Neuronal stem cell (in vitro differentiated cells): Measurements from ENCODE around the gene RHOU.

Experiments used
- DNase-seq: peaks from one replicate; pipeline ENCODE4 v3.0.0-alpha.2; 2013; ENCODE audit warnings: low spot score
- H2AFZ ChIP-seq: one replicate; pipeline ENCODE4 v1.6.1; 2013; ENCODE audit warnings: mild to moderate bottlenecking, low read length, inconsistent platforms
- H2AK5ac ChIP-seq: 2 replicates; pipeline ENCODE4 v1.6.1; 2013; ENCODE audit warnings: low read depth, mild to moderate bottlenecking, inconsistent platforms, low read length, moderate library complexity, mixed read lengths
- H2BK120ac ChIP-seq: 2 replicates; pipeline ENCODE4 v1.6.1; 2013; ENCODE audit warnings: low read depth, mild to moderate bottlenecking, inconsistent platforms, low read length, moderate library complexity, mixed read lengths
- H2BK12ac ChIP-seq: one replicate; pipeline ENCODE4 v1.6.1; 2013; ENCODE audit warnings: low read length, inconsistent platforms
- H2BK15ac ChIP-seq: 2 replicates; pipeline ENCODE4 v1.6.1; 2013; ENCODE audit warnings: mild to moderate bottlenecking, low read length, inconsistent platforms, mixed read lengths
- H2BK5ac ChIP-seq: one replicate; pipeline ENCODE4 v1.6.1; 2013; ENCODE audit warnings: inconsistent platforms, mild to moderate bottlenecking, low read length, moderate library complexity
- H3K14ac ChIP-seq: one replicate; pipeline ENCODE4 v1.6.1; 2013; ENCODE audit warnings: low read length, inconsistent platforms
- H3K18ac ChIP-seq: 2 replicates; pipeline ENCODE4 v1.6.1; 2013; ENCODE audit warnings: low read length, inconsistent platforms
- H3K23ac ChIP-seq: 2 replicates; pipeline ENCODE4 v1.6.1; 2013; ENCODE audit warnings: low read depth, mild to moderate bottlenecking, mixed read lengths, low read length, inconsistent platforms; ENCODE audit not compliant: poor library complexity
- H3K27ac ChIP-seq: replicated peaks from 3 replicates; pipeline ENCODE4 v1.5.1; 2013; ENCODE audit warnings: low read length, inconsistent platforms
- H3K27me3 ChIP-seq, 3 experiments: 2 replicates each; pipeline ENCODE4 v1.6.1; 2013; ENCODE audit warnings: low read length in 3 of 3, mild to moderate bottlenecking in 2 of 3, inconsistent platforms in 1 of 3, low read depth in 1 of 3, mixed read lengths in 1 of 3, moderate library complexity in 1 of 3; ENCODE audit not compliant: control insufficient read depth in 3 of 3, insufficient read depth in 3 of 3
- H3K36me3 ChIP-seq, 2 donors: replicated peaks in 1 of 2; 2 replicates each; pipeline ENCODE4 v1.6.1; 2013; ENCODE audit warnings: low read length in 2 of 2; ENCODE audit not compliant: control insufficient read depth in 2 of 2, insufficient read depth in 2 of 2
- H3K4ac ChIP-seq: 2 replicates; pipeline ENCODE4 v1.6.1; 2013; ENCODE audit warnings: inconsistent platforms, mild to moderate bottlenecking, low read length, moderate library complexity
- H3K4me1 ChIP-seq, 2 donors: 1 replicate in 1 of 2; 2 replicates in 1 of 2; pipeline ENCODE4 v1.6.1; 2013; ENCODE audit warnings: low read length in 2 of 2, low read depth in 1 of 2; ENCODE audit not compliant: control insufficient read depth in 2 of 2, insufficient read depth in 1 of 2
- H3K4me2 ChIP-seq: one replicate; pipeline ENCODE4 v1.6.1; 2013; ENCODE audit warnings: mild to moderate bottlenecking, low read length, inconsistent platforms; ENCODE audit not compliant: insufficient read depth, poor library complexity, severe bottlenecking
- H3K4me3 ChIP-seq, 2 donors: 2 replicates each; pipeline ENCODE4 v1.5.1; 2013; ENCODE audit warnings: low read length in 2 of 2, mild to moderate bottlenecking in 2 of 2, inconsistent platforms in 1 of 2, moderate library complexity in 1 of 2
- H3K79me1 ChIP-seq: one replicate; pipeline ENCODE4 v1.6.1; 2013; ENCODE audit warnings: low read depth, mild to moderate bottlenecking, inconsistent platforms, low read length, moderate library complexity
- H3K9ac ChIP-seq: one replicate; pipeline ENCODE4 v1.6.1; 2013; ENCODE audit warnings: mild to moderate bottlenecking, low read depth, low read length, inconsistent platforms; ENCODE audit not compliant: poor library complexity
- H3K9me3 ChIP-seq, 2 donors: replicated peaks in 1 of 2; 2 replicates each; pipeline versions ENCODE3 to v1.6.1; 2013; ENCODE audit warnings: low read length in 2 of 2, mild to moderate bottlenecking in 2 of 2, inconsistent platforms in 1 of 2, low read depth in 1 of 2, mixed read lengths in 1 of 2, moderate library complexity in 1 of 2; ENCODE audit not compliant: control insufficient read depth in 2 of 2, insufficient read depth in 1 of 2
- H4K8ac ChIP-seq: one replicate; pipeline ENCODE4 v1.6.1; 2013; ENCODE audit warnings: low read depth, mild to moderate bottlenecking, inconsistent platforms, low read length, moderate library complexity
- H4K91ac ChIP-seq: one replicate; pipeline ENCODE4 v1.6.1; 2013; ENCODE audit warnings: low read length, low read depth, mild to moderate bottlenecking, inconsistent platforms; ENCODE audit not compliant: poor library complexity
- WGBS, 2 donors: extraction: QIAGEN DNeasy Blood & Tissue Kit; methylation state at CpG; one replicate each; pipeline ENCODE4 v1.1.7; 2013; ENCODE audit warnings: missing lambda C conversion rate in 2 of 2, mixed read lengths in 1 of 2; ENCODE audit not compliant: insufficient read length in 2 of 2, insufficient replicate concordance in 1 of 2; ENCODE audit errors: extremely low coverage in 2 of 2; 5-methylcytosine and 5-hydroxymethylcytosine counted together

The RHOU gene

DNA sequence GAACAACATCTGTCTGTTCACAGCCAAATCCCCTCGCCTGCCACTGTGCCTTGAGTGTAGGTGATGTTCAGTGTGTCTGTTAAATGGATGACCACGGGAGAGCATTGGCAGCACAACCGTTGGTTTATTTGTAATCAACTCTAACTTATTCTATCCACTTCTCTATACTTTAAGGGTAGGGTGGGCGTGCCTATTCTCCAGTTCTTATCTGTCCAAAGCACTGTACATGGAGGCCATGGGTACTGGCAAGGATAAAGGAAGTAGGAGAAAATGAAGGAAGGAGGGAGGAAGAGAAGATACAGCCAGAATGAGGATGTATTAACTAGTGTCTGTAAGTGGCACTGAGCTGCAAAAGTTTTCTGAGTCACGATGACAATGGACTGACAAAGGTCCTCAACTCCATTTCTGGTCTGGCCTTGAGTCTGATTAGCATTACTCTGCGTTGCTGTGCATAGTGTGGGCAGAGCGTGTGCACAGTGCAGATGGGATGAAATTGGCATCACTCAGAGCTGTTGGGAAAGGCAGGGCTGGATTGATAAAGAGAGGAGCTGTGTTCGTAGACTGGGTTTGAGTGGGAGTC is 7.1 kb downstream of the RHOU start:
- Histone ChIP-seq H4K8ac (no peak overlapping the region), H3K36me3 (peaks cover 10 to 28% of the 10 kb centered on the region in 2 donors), H3K4me1 (peaks cover 3 to 10% of the 10 kb centered on the region in 2 donors), H3K4me3 (no peak overlapping the region), H3K79me1 (peaks cover 6% of the 10 kb centered on the region), H3K27me3 (no peaks in the 10 kb centered on the region), H2BK120ac (no peak overlapping the region), H2AFZ (no peak overlapping the region), H2BK5ac (no peak overlapping the region), H3K9me3 (no peaks in the 10 kb centered on the region), H3K23ac (no peak overlapping the region), H2BK15ac (no peak overlapping the region), H3K18ac (no peak overlapping the region), H2BK12ac (no peak overlapping the region), H4K91ac (no peak overlapping the region), H2AK5ac (no peak overlapping the region), H3K4ac (no peak overlapping the region), H3K4me2 (no peak overlapping the region), H3K27ac (no peak overlapping the region), H3K14ac (no peak overlapping the region), H3K9ac (no peak overlapping the region)
- no peak for DNase-seq
- no CpG with 5 or more reads among the region's 8 CpGs for WGBS, 2 donors

DNA sequence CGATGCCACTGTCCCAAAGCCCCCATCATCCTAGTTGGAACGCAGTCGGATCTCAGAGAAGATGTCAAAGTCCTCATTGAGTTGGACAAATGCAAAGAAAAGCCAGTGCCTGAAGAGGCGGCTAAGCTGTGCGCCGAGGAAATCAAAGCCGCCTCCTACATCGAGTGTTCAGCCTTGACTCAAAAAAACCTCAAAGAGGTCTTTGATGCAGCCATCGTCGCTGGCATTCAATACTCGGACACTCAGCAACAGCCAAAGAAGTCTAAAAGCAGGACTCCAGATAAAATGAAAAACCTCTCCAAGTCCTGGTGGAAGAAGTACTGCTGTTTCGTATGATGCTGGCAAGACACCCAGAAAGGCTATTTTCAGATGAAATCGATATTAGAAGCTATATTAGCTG is 8.1 kb downstream of the RHOU start:
- Histone ChIP-seq H3K4ac (no peak overlapping the region), H2AFZ (no peak overlapping the region), H3K9me3 (no peaks in the 10 kb centered on the region), H3K27ac (no peak overlapping the region), H3K4me2 (no peak overlapping the region), H3K23ac (no peak overlapping the region), H2BK120ac (no peak overlapping the region), H3K27me3 (no peaks in the 10 kb centered on the region), H2BK12ac (no peak overlapping the region), H3K9ac (no peak overlapping the region), H3K79me1 (peaks cover 5% of the 10 kb centered on the region), H3K4me1 (peaks cover 0 to 3% of the 10 kb centered on the region in 2 donors), H3K18ac (no peak overlapping the region), H4K91ac (no peak overlapping the region), H3K14ac (no peak overlapping the region), H3K4me3 (no peak overlapping the region), H2AK5ac (no peak overlapping the region), H2BK5ac (no peak overlapping the region), H4K8ac (no peak overlapping the region), H3K36me3 (peaks cover 10 to 24% of the 10 kb centered on the region in 2 donors), H2BK15ac (no peak overlapping the region)
- WGBS, 2 donors, result no CpG with 5 or more reads among the region's 13 CpGs
- no peak for DNase-seq

DNA sequence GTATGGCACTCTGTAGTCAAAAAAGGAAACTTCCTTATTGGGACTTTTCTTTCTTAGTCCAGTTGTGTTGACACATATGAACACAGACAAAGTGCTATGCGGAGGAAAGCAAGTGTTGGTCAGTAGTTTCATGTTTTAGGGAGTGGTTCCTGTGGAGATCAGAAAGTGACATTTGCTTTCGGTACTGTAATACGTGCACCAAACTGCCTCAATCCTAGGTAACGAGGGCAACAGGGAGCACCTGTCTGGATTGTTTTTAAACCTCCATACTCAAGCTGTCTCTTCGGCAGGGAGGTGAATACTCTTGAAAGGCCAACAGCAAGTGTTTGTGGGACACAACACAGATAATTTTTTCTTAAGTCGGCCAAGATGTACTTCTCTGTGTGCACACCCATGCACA is 9.1 kb downstream of the RHOU start:
- no peak overlapping the region for H4K8ac ChIP-seq
- H3K27me3 ChIP-seq, result peaks cover 0 to 4% (median 0%) of the 10 kb centered on the region in 3 experiments
- H3K4me2 ChIP-seq, result no peak overlapping the region
- DNase-seq, result no peak
- H3K14ac ChIP-seq, result no peak overlapping the region
- H3K23ac ChIP-seq, result no peak overlapping the region
- H4K91ac ChIP-seq, result no peak overlapping the region
- H3K4me1 ChIP-seq, result peaks cover 0 to 3% of the 10 kb centered on the region in 2 donors
- H3K9me3 ChIP-seq, result no peaks in the 10 kb centered on the region
- no peak overlapping the region for H2BK120ac ChIP-seq
- no peak overlapping the region for H3K18ac ChIP-seq
- H3K36me3 ChIP-seq, result peaks cover 10 to 20% of the 10 kb centered on the region in 2 donors
- H2AFZ ChIP-seq, result no peak overlapping the region
- H3K4ac ChIP-seq, result no peak overlapping the region
- H3K9ac ChIP-seq, result no peak overlapping the region
- no peak overlapping the region for H2AK5ac ChIP-seq
- peaks cover 2% of the 10 kb centered on the region for H3K79me1 ChIP-seq
- no peak overlapping the region for H2BK12ac ChIP-seq
- no peak overlapping the region for H2BK5ac ChIP-seq
- H3K4me3 ChIP-seq, result no peak overlapping the region
- no CpG with 5 or more reads among the region's 6 CpGs for WGBS, 2 donors
- no peak overlapping the region for H3K27ac ChIP-seq
- no peak overlapping the region for H2BK15ac ChIP-seq

DNA sequence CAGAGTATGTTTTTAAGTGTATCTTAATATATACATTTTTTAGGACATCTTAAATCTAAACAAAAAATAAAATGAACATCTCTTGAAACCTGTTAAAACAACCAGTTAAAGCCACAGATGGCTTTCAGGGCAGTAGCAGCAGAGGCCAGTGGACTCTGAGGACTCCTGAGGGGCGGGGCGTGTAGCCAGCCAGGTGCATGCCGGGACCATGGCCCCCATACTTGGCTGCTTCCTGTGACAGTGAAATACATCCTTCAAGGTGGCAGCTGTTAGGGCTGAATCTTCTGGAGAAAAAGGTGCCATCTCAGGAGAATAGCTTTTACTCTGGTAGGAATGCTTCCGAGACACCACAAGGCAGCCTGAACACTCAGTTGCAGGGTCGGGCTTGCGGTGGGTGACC is 9.6 kb downstream of the RHOU start:
- no peak overlapping the region for H2BK5ac ChIP-seq
- H3K4me2 ChIP-seq, result no peak overlapping the region
- peaks cover 2% of the 10 kb centered on the region for H3K79me1 ChIP-seq
- no peak overlapping the region for H2BK12ac ChIP-seq
- H3K27ac ChIP-seq, result no peak overlapping the region
- no peak overlapping the region for H3K4me3 ChIP-seq
- H3K4me1 ChIP-seq, result peaks cover 0 to 3% of the 10 kb centered on the region in 2 donors
- H4K91ac ChIP-seq, result no peak overlapping the region
- no peak overlapping the region for H3K4ac ChIP-seq
- H2AFZ ChIP-seq, result no peak overlapping the region
- H2AK5ac ChIP-seq, result no peak overlapping the region
- H3K18ac ChIP-seq, result no peak overlapping the region
- no peak overlapping the region for H3K14ac ChIP-seq
- H3K36me3 ChIP-seq, result peaks cover 10 to 19% of the 10 kb centered on the region in 2 donors
- H3K9ac ChIP-seq, result no peak overlapping the region
- H2BK120ac ChIP-seq, result no peak overlapping the region
- no peak overlapping the region for H2BK15ac ChIP-seq
- no peaks in the 10 kb centered on the region for H3K9me3 ChIP-seq
- WGBS, 2 donors, result no CpG with 5 or more reads among the region's 6 CpGs
- H3K23ac ChIP-seq, result no peak overlapping the region
- no peak for DNase-seq
- peaks cover 0 to 7% (median 0%) of the 10 kb centered on the region in 3 experiments for H3K27me3 ChIP-seq
- H4K8ac ChIP-seq, result no peak overlapping the region
